Adrenal gland (tissue), 5 donors: ENCODE measurements around the gene PRDM16.

Source experiments
- CTCF ChIP-seq, 6 experiments: fragments of 450-650 bp in 4 of 6; fragments of 200-600 bp in 2 of 6; sonication (generic) in 1 of 6; IDR thresholded peaks; 1 replicate in 5 of 6; 2 replicates in 1 of 6; pipeline versions ENCODE4 v1.5.1 to v1.8.0; 2016 to 2021; ENCODE audit warnings: antibody characterized with exemption in 6 of 6, mild to moderate bottlenecking in 2 of 6, moderate library complexity in 1 of 6
- POLR2A ChIP-seq, 2 donors: fragments of 450-650 bp; IDR thresholded peaks; one replicate each; pipeline ENCODE4 v1.6.1; 2017; ENCODE audit warnings: antibody characterized with exemption in 2 of 2, mild to moderate bottlenecking in 2 of 2, moderate library complexity in 1 of 2
- donor health status: DM: no; HTN: no; CAD: no.

GRCh38 chr1:3432306-3432705 is 363.3 kb downstream of the PRDM16 start:
- TF ChIP-seq CTCF (IDR thresholded peaks at IDR 0.05) (no peak), POLR2A (IDR thresholded peaks at IDR 0.05) (no peak)
